ENCODE results near the gene PEPD. TPM values are rescaled to one million over a fixed set of nuclear protein-coding genes. Genes with fewer than 3 reads are reported as not detected.

The PEPD gene
- total and polyA plus RNA-seq, 4 donors, result 37.3 to 211 (median 117) TPM

- Histone ChIP-seq H3K9me3 (ENCODE audit: control insufficient read depth in 4 of 4, low read length in 3 of 4) (no peaks in the 10 kb centered on the region), H3K27me3 (ENCODE audit: control insufficient read depth in 4 of 4, insufficient read depth in 4 of 4, low read length in 3 of 4) (no peaks in the 10 kb centered on the region), H3K9ac (ENCODE audit: low read depth in 1 of 2, low read length in 2 of 2) (no peak overlapping the region), H3K36me3 (ENCODE audit: control insufficient read depth in 4 of 4, insufficient read depth in 3 of 4, low read depth in 1 of 4, low read length in 3 of 4) (peaks cover 0 to 6% (median 0%) of the 10 kb centered on the region in 4 donors), H3K4me1 (ENCODE audit: control insufficient read depth in 4 of 4, insufficient read depth in 4 of 4, low read length in 3 of 4) (peaks cover 3 to 35% (median 19%) of the 10 kb centered on the region in 4 donors), H3K27ac (ENCODE audit: low read depth in 1 of 2, low read length in 2 of 2) (no peak overlapping the region), H3K4me3 (ENCODE audit: low read depth in 1 of 3, low read length in 3 of 3) (no peak overlapping the region)
- WGBS, result 91% methylated on average over 11 of the region's 11 CpGs
- TF ChIP-seq SP1 (IDR thresholded peaks at IDR 0.05) (no peak), TAF1 (conservative IDR thresholded peaks at IDR 0.05) (no peak), HNF4A (conservative IDR thresholded peaks at IDR 0.05) (no peak), FOXA1 (IDR thresholded peaks at IDR 0.05) (no peak), HNF4G (IDR thresholded peaks at IDR 0.05) (no peak), MAX (IDR thresholded peaks at IDR 0.05) (no peak), JUND (IDR thresholded peaks at IDR 0.05) (no peak), ATF3 (IDR thresholded peaks at IDR 0.05) (no peak), FOXA2 (IDR thresholded peaks at IDR 0.05) (no peak)
- TF ChIP-seq, protein P1, sequence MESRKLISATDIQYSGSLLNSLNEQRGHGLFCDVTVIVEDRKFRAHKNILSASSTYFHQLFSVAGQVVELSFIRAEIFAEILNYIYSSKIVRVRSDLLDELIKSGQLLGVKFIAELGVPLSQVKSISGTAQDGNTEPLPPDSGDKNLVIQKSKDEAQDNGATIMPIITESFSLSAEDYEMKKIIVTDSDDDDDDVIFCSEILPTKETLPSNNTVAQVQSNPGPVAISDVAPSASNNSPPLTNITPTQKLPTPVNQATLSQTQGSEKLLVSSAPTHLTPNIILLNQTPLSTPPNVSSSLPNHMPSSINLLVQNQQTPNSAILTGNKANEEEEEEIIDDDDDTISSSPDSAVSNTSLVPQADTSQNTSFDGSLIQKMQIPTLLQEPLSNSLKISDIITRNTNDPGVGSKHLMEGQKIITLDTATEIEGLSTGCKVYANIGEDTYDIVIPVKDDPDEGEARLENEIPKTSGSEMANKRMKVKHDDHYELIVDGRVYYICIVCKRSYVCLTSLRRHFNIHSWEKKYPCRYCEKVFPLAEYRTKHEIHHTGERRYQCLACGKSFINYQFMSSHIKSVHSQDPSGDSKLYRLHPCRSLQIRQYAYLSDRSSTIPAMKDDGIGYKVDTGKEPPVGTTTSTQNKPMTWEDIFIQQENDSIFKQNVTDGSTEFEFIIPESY (IDR thresholded peaks at IDR 0.05), result no peak
- TF ChIP-seq, protein P2, sequence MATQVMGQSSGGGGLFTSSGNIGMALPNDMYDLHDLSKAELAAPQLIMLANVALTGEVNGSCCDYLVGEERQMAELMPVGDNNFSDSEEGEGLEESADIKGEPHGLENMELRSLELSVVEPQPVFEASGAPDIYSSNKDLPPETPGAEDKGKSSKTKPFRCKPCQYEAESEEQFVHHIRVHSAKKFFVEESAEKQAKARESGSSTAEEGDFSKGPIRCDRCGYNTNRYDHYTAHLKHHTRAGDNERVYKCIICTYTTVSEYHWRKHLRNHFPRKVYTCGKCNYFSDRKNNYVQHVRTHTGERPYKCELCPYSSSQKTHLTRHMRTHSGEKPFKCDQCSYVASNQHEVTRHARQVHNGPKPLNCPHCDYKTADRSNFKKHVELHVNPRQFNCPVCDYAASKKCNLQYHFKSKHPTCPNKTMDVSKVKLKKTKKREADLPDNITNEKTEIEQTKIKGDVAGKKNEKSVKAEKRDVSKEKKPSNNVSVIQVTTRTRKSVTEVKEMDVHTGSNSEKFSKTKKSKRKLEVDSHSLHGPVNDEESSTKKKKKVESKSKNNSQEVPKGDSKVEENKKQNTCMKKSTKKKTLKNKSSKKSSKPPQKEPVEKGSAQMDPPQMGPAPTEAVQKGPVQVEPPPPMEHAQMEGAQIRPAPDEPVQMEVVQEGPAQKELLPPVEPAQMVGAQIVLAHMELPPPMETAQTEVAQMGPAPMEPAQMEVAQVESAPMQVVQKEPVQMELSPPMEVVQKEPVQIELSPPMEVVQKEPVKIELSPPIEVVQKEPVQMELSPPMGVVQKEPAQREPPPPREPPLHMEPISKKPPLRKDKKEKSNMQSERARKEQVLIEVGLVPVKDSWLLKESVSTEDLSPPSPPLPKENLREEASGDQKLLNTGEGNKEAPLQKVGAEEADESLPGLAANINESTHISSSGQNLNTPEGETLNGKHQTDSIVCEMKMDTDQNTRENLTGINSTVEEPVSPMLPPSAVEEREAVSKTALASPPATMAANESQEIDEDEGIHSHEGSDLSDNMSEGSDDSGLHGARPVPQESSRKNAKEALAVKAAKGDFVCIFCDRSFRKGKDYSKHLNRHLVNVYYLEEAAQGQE (IDR thresholded peaks at IDR 0.05), result no peak
- no peak for DNase-seq (ENCODE audit: low spot score)
Observed at GRCh38 chr19:33435706-33436359, 85.8 kb downstream of the PEPD start.

GRCh38 chr19:33434886-33435705, 86.5 kb downstream of the PEPD start:
- no peak for DNase-seq (ENCODE audit: low spot score)
- H3K4me1 ChIP-seq (ENCODE audit: control insufficient read depth in 4 of 4, insufficient read depth in 4 of 4, low read length in 3 of 4), result peaks cover 3 to 35% (median 19%) of the 10 kb centered on the region in 4 donors
- no peak for TF ChIP-seq SP1 (IDR thresholded peaks at IDR 0.05)
- TF ChIP-seq NR2F2 (IDR thresholded peaks at IDR 0.05), result no peak
- TF ChIP-seq TAF1 (conservative IDR thresholded peaks at IDR 0.05), result no peak
- no peak for TF ChIP-seq ATF3 (IDR thresholded peaks at IDR 0.05)
- TF ChIP-seq GABPA (IDR thresholded peaks at IDR 0.05 in 1 of 2, conservative IDR thresholded peaks at IDR 0.05 in 1 of 2), result no peak
- TF ChIP-seq EGR1 (IDR thresholded peaks at IDR 0.05; ENCODE audit: low read depth in 2 of 2), result no peak
- no peak for TF ChIP-seq JUND (IDR thresholded peaks at IDR 0.05)
- TF ChIP-seq RAD21 (IDR thresholded peaks at IDR 0.05), result no peak
- TF ChIP-seq HNF4G (IDR thresholded peaks at IDR 0.05), result no peak
- no peak for TF ChIP-seq RXRA (IDR thresholded peaks at IDR 0.05)
- TF ChIP-seq HNF4A (conservative IDR thresholded peaks at IDR 0.05), result no peak
- no peak for TF ChIP-seq YY1 (IDR thresholded peaks at IDR 0.05)
- TF ChIP-seq, protein P2 (IDR thresholded peaks at IDR 0.05), result no peak
- TF ChIP-seq MAX (IDR thresholded peaks at IDR 0.05), result no peak
- TF ChIP-seq FOXA2 (IDR thresholded peaks at IDR 0.05), result no peak

More at GRCh38 chr19:33434886-33435705, 86.5 kb downstream of the PEPD start:
- 91% methylated on average over 28 of the region's 28 CpGs for whole genome bisulfite sequencing
- no peaks in the 10 kb centered on the region for H3K27me3 ChIP-seq (ENCODE audit: control insufficient read depth in 4 of 4, insufficient read depth in 4 of 4, low read length in 3 of 4)
- H3K36me3 ChIP-seq (ENCODE audit: control insufficient read depth in 4 of 4, insufficient read depth in 3 of 4, low read depth in 1 of 4, low read length in 3 of 4), result peaks cover 0 to 6% (median 0%) of the 10 kb centered on the region in 4 donors
- no peak overlapping the region for H3K9ac ChIP-seq (ENCODE audit: low read depth in 1 of 2, low read length in 2 of 2)
- H3K4me3 ChIP-seq (ENCODE audit: low read depth in 1 of 3, low read length in 3 of 3), result no peak overlapping the region
- no peaks in the 10 kb centered on the region for H3K9me3 ChIP-seq (ENCODE audit: control insufficient read depth in 4 of 4, low read length in 3 of 4)
- H3K27ac ChIP-seq (ENCODE audit: low read depth in 1 of 2, low read length in 2 of 2), result no peak overlapping the region

Measured in liver (tissue), 9 donors.